RWPE2 (cell line): ENCODE results near the gene NDUFA13.
A peak's percentile ranks its signal among the peaks of the same experiment; 100 is the strongest.

ENCODE experiments used
- ATAC-seq: fragments of 200-7000 bp; cut with Tn5 transposase; 3 replicates; pipeline ENCODE4 v1.9.1; 2021; ENCODE audit warnings: low read depth
- DNase-seq: peaks from one replicate; pipeline ENCODE4 v3.0.0-alpha.2; 2020; ENCODE audit warnings: low spot score
- H3K27ac ChIP-seq: fragments of 450-650 bp; 2 replicates; pipeline ENCODE4 v1.5.1; 2017; ENCODE audit warnings: mild to moderate bottlenecking; ENCODE audit not compliant: poor library complexity, severe bottlenecking
- H3K27me3 ChIP-seq: fragments of 250-450 bp; sonication (Bioruptor Pico); 2 replicates; pipeline ENCODE4 v1.5.1; 2021; ENCODE audit warnings: mild to moderate bottlenecking, moderate library complexity; ENCODE audit not compliant: insufficient read depth, poor library complexity, severe bottlenecking
- H3K36me3 ChIP-seq: fragments of 250-450 bp; sonication (Bioruptor Pico); 2 replicates; pipeline ENCODE4 v1.5.1; 2020; ENCODE audit warnings: low read depth, mild to moderate bottlenecking, moderate library complexity
- H3K4me1 ChIP-seq: fragments of 250-450 bp; sonication (Bioruptor Pico); 2 replicates; pipeline ENCODE4 v1.5.1; 2021; ENCODE audit warnings: mild to moderate bottlenecking, moderate library complexity; ENCODE audit not compliant: insufficient read depth, poor library complexity, severe bottlenecking
- H3K4me3 ChIP-seq: fragments of 250-450 bp; sonication (Bioruptor Pico); 2 replicates; pipeline ENCODE4 v1.5.1; 2021; ENCODE audit warnings: mild to moderate bottlenecking, moderate library complexity; ENCODE audit not compliant: severe bottlenecking
- H3K9me3 ChIP-seq: fragments of 250-450 bp; sonication (Bioruptor Pico); 2 replicates; pipeline ENCODE4 v1.5.1; 2021; ENCODE audit warnings: mild to moderate bottlenecking, moderate library complexity; ENCODE audit not compliant: severe bottlenecking
- CTCF ChIP-seq: fragments of 450-650 bp; IDR thresholded peaks from one replicate; pipeline ENCODE4 v1.5.1; 2017; ENCODE audit warnings: mild to moderate bottlenecking, moderate library complexity; ENCODE audit not compliant: poor library complexity, severe bottlenecking

Gene NDUFA13

GRCh38 chr19:19523177-19523576, 7.2 kb downstream of the NDUFA13 start:
- H3K27ac ChIP-seq, result no peak overlapping the region
- no peaks in the 10 kb centered on the region for H3K4me1 ChIP-seq
- TF ChIP-seq CTCF, result no peak
- H3K4me3 ChIP-seq, result no peak overlapping the region
- no peaks in the 10 kb centered on the region for H3K9me3 ChIP-seq
- H3K27me3 ChIP-seq, result no peaks in the 10 kb centered on the region
- ATAC-seq, result no peak
- DNase-seq, result no peak
- peaks cover 35% of the 10 kb centered on the region for H3K36me3 ChIP-seq

GRCh38 chr19:19524053-19524452, 8.0 kb downstream of the NDUFA13 start:
- ATAC-seq, result no peak
- DNase-seq, result no peak
- H3K4me3 ChIP-seq, result no peak overlapping the region
- no peak for TF ChIP-seq CTCF
- H3K27ac ChIP-seq, result no peak overlapping the region
- H3K27me3 ChIP-seq, result no peaks in the 10 kb centered on the region
- no peaks in the 10 kb centered on the region for H3K9me3 ChIP-seq
- no peaks in the 10 kb centered on the region for H3K4me1 ChIP-seq
- H3K36me3 ChIP-seq, result peaks cover 35% of the 10 kb centered on the region

GRCh38 chr19:19525611-19526380, 9.8 kb downstream of the NDUFA13 start:
- ATAC-seq (no peak), DNase-seq (peak; percentile 61)
- Histone ChIP-seq H3K27me3 (no peaks in the 10 kb centered on the region), H3K27ac (no peak overlapping the region), H3K4me1 (no peaks in the 10 kb centered on the region), H3K9me3 (no peaks in the 10 kb centered on the region), H3K4me3 (no peak overlapping the region), H3K36me3 (peaks cover 26% of the 10 kb centered on the region)
- no peak for TF ChIP-seq CTCF

- Histone ChIP-seq H3K36me3 (peaks cover 18% of the 10 kb centered on the region), H3K27ac (no peak overlapping the region), H3K27me3 (no peaks in the 10 kb centered on the region), H3K4me1 (no peaks in the 10 kb centered on the region), H3K9me3 (no peaks in the 10 kb centered on the region), H3K4me3 (no peak overlapping the region)
- no peak for TF ChIP-seq CTCF
- DNase-seq, result peak; percentile 60
- ATAC-seq, result no peak
Observed at GRCh38 chr19:19526581-19527370, 10.8 kb downstream of the NDUFA13 start.

GRCh38 chr19:19527371-19527656, 11.3 kb downstream of the NDUFA13 start:
- Histone ChIP-seq H3K4me3 (no peak overlapping the region), H3K27ac (no peak overlapping the region), H3K36me3 (peaks cover 18% of the 10 kb centered on the region), H3K27me3 (no peaks in the 10 kb centered on the region), H3K9me3 (no peaks in the 10 kb centered on the region), H3K4me1 (no peaks in the 10 kb centered on the region)
- no peak for ATAC-seq
- DNase-seq, result no peak
- TF ChIP-seq CTCF, result no peak
